Activated CD8-positive, alpha-beta memory T cell treated with anti-CD3 and anti-CD28 coated beads, Interleukin-2, amount 50 U/mL, for 48 hours (primary cell): ENCODE measurements around the gene SLC47A2.

Experiments
- DNase-seq: peaks from one replicate; pipeline ENCODE4 v3.0.0-alpha.2; 2020

Gene SLC47A2

DNA sequence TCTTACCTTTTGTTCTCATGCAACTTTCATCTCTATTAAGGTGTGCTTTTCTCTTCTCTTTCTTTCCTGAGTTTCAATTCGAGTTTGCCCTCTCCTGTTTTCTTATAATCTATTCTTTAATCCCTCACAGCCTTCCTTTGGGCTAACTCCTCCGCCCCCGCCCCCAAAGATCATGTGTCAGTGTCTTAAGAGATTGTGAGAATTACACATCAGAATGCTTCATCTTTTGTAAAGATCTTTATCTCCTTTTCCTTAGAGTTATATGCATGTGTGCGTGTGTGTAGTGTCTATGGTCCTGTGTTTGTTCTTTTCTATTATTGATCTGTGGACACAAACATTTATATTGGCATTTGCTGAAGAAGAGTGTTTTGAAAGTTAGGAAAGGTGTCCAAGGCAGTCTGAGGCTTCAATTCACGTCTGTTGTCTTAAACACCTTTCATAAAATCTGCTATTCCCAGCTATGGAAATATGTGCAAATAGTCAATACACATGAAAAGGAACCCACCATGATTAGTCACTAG lies 74.0 kb downstream of the SLC47A2 start:
- DNase-seq: no peak

DNA sequence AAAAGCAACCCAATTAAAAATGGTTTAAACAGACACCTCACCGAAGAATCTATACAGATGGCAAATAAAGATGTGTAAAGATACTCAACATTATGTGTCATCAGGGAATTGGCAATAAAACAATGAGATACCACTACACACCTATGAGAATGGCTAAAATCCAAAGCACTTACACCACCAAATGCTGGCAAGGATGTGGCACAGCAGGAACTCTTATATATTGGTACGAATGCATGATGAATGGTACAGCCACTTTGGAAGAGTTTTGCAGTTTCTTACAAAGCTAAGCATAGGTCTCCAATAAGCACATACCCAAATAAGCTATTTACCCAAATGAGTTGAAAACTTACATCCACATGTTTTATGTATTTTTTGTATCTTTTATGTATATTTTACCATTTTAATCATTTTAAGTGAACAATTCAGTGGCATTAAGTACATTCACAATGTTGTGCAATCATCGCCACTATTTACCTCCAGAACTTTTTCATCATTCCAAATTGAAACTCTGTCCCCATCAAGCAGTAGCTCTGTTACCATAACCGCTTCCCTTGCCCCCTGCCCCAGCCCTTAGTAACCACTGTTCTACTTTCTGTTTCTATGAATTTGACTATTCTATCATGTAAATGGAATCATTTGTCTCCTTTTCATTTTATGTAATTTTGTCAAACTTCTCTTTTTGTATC lies 74.6 kb downstream of the SLC47A2 start:
- DNase-seq: no peak

DNA sequence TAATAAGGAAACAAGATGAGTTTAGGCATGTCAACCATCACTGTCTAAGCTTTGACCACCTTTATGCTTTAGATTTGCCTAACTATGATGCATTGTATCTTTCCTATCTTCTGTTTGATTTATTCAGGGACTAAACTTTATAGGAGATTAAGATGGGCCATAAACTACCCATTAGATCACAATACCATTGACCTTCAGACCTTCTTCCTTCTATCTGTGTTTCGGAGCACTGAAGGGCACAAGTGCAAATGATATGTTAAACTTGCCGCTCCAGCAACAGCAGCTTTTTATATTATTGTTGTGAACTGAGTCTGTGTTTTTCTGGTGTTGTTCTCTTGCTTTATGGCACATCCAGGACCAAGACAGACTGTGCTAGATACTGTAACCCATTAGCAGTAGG lies 84.5 kb downstream of the SLC47A2 start:
- DNase-seq: no peak

DNA sequence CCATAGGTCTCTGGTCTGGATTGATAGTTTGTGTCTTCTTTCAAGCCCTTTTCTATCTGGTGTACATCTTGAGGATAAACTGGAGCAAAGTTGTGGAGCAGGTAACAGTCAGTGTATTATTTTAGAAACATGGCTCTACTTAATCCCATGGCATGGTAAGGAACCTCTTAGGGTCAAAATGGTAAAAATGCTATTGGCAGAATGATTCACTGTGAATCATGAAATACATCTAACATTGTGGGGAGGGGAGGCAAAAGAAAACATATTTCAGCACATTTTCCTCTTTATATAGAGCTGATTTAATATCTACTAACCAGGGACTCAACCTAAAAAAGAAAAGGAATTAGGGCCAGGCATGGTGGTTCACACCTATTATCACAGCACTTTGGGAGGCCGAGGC lies 85.7 kb downstream of the SLC47A2 start:
- no peak for DNase-seq

DNA sequence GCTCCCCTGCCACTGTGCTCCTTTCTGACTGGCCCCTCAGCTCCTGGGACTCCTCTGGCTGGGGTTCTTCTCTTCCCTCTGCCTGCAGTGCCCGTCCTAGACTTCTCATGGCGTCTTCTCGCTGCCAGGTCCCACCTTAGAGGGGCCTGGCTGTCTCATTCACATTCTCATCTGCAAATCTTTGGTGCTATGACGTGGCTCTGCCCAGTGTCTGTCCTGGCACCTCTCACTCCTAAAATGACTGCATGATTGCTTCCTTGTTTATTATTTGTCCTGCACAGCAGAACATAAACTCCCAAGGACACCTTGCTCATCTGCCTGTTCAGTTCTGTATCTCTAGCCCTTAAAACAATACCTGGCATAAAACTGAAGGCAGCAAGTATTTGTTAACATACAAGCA lies 86.3 kb downstream of the SLC47A2 start:
- DNase-seq: no peak

DNA sequence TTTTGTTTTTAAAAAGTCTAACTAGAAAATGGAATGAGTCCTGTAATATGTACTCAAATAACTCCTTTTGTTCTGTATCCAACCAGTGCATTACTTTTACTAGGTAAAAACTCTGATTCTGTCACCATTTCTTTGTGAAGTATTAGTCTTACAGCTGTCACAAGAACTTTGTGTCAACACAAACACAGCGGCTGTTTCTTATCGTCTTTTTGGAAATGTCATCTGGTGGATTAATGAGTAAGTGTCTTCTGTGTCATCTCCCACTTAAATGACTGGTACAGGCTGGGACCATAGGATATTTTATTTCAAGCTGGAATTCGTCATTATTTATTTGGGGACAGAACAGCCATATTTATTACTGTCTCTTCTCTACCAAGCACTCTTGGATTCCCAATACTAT lies 86.9 kb downstream of the SLC47A2 start:
- DNase-seq: no peak
